GM18520 (cell line): ENCODE data around the gene WIPF1.
"Not testable (repeated sequence)": the region's sequence is repeated elsewhere in the genome, so short reads cannot be mapped to it uniquely, and the experiment has no call there.

Experiments used
- ATAC-seq: cut with Tn5 transposase; IDR thresholded peaks from one replicate; pipeline ENCODE4 v1.9.1; 2021; ENCODE audit not compliant: unreplicated experiment

Gene WIPF1

GRCh38 chr2:174574657-174575056 is 22.9 kb downstream of the WIPF1 start:
- ATAC-seq = no peak

GRCh38 chr2:174573621-174574081 is 24.0 kb downstream of the WIPF1 start:
- no peak for ATAC-seq

- no peak for ATAC-seq
Measured at GRCh38 chr2:174572556-174572955, 25.0 kb downstream of the WIPF1 start.

- no peak for ATAC-seq
Measured at GRCh38 chr2:174571669-174572323, 25.8 kb downstream of the WIPF1 start.

GRCh38 chr2:174570318-174570958 is 27.2 kb downstream of the WIPF1 start:
- no peak for ATAC-seq

- ATAC-seq = no peak
Measured at GRCh38 chr2:174569678-174570077, 27.9 kb downstream of the WIPF1 start.

- ATAC-seq = no peak
Measured at GRCh38 chr2:174568425-174568824, 29.2 kb downstream of the WIPF1 start.

- ATAC-seq = no peak
Measured at GRCh38 chr2:174566871-174567270, 30.7 kb downstream of the WIPF1 start.

- no peak for ATAC-seq
Measured at GRCh38 chr2:174563530-174564282, 33.9 kb downstream of the WIPF1 start.

- ATAC-seq = no peak
Measured at GRCh38 chr2:174561972-174562370, 35.6 kb downstream of the WIPF1 start.

GRCh38 chr2:174561283-174561971 is 36.2 kb downstream of the WIPF1 start:
- ATAC-seq = no peak

- ATAC-seq = no peak
Measured at GRCh38 chr2:174560737-174561136, 36.9 kb downstream of the WIPF1 start.

- no peak for ATAC-seq
Measured at GRCh38 chr2:174555998-174556397, 41.6 kb downstream of the WIPF1 start.

- no peak for ATAC-seq
Measured at GRCh38 chr2:174554529-174555150, 43.0 kb downstream of the WIPF1 start.

GRCh38 chr2:174553811-174554493 is 43.7 kb downstream of the WIPF1 start:
- no peak for ATAC-seq

GRCh38 chr2:174552880-174553279 is 44.7 kb downstream of the WIPF1 start:
- no peak for ATAC-seq

GRCh38 chr2:174551697-174552096 is 45.9 kb downstream of the WIPF1 start:
- no peak for ATAC-seq

- ATAC-seq = not testable (repeated sequence)
Measured at GRCh38 chr2:174548646-174549045, 49.0 kb downstream of the WIPF1 start.

GRCh38 chr2:174548021-174548420 is 49.6 kb downstream of the WIPF1 start:
- ATAC-seq = not testable (repeated sequence)
